Measurements from ENCODE around the gene TMIGD1.

Gene TMIGD1, protein sequence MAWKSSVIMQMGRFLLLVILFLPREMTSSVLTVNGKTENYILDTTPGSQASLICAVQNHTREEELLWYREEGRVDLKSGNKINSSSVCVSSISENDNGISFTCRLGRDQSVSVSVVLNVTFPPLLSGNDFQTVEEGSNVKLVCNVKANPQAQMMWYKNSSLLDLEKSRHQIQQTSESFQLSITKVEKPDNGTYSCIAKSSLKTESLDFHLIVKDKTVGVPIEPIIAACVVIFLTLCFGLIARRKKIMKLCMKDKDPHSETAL

DNA sequence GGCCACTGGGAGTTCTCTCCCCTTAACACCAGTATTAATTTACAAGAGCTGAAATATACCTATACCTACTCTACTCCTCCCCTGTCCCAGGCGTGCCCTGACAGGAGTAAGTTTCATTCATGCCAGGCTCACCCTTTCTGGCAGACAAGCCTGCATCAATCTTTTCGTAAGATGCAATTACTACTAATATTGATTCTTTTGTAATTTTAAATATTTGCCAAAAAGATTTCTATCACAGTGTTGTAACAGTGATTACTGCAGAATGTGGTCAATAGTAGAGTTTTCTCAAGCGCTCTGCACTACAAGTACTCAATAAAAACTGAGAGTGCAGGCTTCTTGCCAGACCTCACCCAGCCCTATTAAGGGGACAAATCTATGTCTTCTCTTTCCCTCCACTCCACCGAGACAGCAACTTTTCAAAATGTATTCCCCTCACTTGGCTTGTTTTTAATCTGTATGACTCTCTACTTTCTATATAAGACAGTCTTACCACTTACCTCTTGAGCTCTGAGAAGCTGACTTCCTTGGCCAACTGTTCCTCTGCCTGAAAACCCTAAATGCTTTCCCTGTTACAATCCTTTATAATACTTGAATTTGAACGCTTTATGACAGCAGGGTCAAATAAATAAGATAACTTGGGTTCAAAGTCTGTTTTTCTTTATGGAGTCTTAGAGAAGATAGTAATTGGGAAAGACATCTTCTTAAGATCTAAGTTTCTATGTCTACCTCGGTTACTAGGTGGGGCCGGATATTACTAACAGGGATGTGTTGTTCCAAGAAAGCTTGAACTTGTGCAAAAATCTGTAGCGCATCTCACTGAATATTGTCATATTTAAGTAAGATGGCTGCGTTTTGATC, at the start of gene TMIGD1:
Gene TMIGD1, minus strand, starts transcription at position 555 of the 858 bp plus-strand sequence. CDS start 1,924 bp downstream, outside the sequence.
- DNase-seq, result no peak

DNA sequence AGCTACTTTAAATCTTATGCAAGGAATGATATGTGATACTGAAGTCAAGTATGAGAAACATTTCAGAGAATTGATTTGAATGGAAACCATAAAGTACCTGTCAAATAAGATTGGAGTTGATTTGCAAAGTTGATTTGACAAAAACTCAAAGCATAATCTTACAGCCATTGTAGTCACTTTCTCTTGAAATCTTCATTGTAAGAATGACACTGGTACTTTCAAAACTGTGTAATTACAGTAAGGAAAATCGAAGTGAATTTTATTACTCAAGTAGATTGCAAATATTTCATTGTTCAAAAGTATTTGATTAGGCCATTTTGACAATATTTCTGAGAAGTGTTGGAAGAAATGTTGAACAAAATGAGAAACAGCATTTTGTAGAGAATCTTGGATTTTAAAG, 48.5 kb upstream of the TMIGD1 start:
- DNase-seq, result no peak

DNA sequence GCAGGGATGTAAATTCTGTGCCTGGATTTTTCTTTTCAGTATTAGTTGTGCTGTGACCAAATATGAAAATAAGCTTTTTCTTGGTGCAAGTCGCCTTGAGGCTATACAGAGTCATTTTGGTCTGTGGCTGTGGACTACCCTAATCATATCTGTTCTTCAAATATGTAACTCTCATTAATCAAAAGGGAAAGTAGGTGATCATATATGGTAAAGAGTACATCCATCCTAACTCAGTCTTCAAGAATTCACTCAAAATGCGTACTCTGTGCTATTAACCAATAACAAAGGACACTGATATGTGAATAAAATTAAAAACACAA, 47.4 kb upstream of the TMIGD1 start:
- DNase-seq, result no peak

GRCh38 chr17:30380643-30381339, 46.9 kb upstream of the TMIGD1 start:
- no peak for DNase-seq

DNA sequence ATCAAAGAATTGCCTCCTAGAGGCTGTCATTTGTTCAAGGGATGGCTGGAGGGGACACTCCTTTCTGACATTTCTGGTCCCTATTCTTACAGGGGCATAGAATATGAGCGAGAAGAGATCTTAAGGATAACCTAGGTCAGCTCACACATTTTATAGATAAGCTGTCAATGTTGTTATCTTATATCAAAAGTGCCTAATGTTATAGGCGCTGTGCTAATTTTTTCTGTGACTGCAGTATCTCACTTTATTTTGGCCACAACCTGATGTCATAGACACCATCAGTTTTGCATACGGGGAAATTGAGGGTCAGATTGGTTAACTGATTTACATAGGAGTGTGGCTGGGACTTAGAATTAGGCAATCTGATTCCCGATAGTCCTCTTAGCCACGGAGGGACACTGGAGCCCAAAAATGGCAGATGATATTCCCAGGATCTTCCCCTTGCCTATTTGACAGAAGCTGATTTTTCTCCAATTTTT, 46.1 kb upstream of the TMIGD1 start:
- DNase-seq, result no peak

DNA sequence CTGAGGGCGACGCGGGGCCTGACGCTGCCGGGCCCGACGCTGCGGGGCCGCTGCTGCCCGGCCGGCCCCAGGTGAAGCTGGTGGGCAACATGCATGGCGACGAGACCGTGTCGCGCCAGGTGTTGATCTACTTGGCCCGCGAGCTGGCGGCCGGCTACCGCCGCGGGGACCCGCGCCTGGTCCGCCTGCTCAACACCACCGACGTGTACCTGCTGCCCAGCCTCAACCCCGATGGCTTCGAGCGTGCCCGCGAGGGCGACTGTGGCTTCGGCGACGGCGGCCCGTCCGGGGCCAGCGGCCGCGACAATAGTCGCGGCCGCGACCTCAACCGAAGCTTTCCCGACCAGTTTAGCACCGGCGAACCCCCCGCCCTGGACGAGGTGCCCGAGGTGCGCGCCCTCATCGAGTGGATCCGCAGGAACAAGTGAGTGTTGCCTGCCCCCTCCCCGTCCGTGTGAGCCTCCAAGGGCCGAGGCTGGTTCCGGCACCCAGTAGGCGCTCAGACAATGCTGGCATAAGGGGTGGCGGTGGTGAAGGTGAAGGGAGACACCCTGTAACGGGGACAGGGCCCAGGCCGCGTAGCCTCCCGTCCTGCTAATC, 45.5 kb upstream of the TMIGD1 start:
- DNase-seq, result peak; percentile 46

DNA sequence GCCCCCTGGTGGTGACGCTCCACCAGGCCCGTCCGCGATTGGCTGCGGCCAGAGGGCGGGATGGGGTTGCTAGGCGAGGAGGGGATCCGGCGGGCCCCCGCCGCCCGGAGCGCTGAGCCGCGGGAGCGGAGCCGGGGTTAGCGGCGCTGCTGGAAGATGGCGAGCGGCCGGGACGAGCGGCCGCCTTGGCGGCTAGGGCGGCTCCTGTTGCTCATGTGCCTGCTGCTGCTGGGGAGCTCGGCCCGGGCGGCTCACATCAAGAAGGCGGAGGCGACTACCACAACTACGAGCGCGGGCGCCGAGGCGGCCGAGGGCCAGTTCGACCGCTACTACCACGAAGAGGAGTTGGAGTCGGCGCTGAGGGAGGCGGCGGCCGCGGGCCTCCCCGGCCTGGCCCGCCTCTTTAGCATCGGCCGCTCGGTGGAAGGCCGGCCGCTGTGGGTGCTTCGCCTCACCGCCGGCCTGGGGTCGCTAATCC, 45.0 kb upstream of the TMIGD1 start, which contains the start of gene CPD:
Gene CPD, plus strand, starts transcription at position 103 of the 478 bp plus-strand sequence. Its CDS starts 54 bp downstream, at position 157.
- peak; percentile 96 for DNase-seq

GRCh38 chr17:30378241-30378824, 44.5 kb upstream of the TMIGD1 start:
- DNase-seq, result no peak

- no peak for DNase-seq
Observed at GRCh38 chr17:30377574-30378240, 43.9 kb upstream of the TMIGD1 start.

DNA sequence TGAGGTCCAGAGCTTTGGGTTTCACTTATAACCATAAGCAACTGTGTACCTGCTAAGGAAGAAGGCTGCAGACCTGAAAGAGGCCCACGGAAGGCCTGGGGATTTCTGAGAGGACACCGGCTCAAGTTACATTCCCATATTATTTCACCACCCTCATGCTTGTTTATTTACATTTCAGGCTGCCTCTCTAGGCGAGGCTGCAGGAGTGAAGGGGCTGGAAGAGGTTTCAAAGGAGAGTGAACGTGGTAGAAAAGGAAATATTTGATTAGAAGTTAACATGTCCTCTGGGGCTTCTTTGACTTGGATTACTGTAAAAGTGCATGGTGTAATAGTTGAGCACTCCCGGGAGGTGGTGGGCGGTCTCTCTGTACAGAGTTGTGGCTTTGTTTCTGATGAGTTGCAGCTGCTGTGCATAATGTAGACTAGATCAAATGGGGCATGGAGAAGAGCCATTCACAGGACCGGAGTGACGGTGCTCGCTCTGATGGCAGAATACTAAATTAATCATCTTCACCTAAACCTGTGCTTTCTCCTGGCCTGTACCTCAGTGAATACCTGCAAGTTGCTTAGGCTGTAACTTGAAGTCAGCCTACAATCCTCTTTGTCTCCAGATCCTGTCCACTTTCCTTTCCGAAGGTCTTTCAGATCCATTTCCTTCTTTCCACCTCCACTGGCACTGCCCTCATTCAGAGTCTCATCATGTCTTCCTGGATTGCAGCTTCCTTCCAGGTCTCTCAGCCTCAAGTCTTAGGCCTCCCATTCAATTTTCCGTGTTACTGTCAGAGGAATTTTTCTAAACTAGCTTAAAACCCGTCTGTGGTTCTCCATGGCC, 43.0 kb upstream of the TMIGD1 start:
- no peak for DNase-seq

DNA sequence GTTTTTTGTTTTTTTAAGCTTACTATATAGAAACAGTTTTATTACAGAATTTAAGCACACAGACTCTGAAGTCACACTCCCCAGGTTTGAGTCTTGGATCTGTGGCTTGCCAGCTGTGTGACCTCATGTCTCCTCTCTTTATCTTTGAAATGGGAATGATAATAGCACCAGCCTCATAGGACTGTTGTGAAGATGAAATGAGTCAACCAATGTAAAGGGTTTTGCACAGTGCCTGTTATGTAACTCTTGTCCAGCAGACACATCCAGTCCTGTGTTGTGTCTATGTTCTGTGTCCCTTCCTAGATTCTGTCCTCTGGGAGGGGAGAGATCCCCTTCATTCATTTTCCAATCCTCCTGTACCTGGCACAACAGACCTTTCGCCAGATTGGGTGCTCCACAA, 41.8 kb upstream of the TMIGD1 start:
- DNase-seq, result no peak

GRCh38 chr17:30372755-30373154, 38.9 kb upstream of the TMIGD1 start:
- peak; percentile 60 for DNase-seq

DNA sequence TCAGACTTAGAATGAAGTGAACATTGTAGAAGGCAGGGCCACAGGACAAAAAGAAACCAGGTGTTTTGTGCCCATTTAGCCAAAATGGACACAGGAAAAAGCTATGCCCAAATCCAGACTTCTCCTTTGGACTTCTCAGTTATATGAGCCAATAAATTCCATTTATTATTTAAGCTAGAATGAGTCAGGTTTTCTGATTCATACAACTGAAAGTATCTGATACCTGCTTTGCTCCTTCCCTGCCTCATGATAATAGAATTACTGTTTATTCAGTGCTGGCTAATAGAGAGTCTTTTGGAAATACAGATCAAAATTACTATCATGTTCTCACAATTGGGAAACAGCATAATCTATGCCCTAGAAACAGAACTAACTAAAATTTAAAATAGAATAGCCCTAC, 36.1 kb upstream of the TMIGD1 start:
- no peak for DNase-seq

DNA sequence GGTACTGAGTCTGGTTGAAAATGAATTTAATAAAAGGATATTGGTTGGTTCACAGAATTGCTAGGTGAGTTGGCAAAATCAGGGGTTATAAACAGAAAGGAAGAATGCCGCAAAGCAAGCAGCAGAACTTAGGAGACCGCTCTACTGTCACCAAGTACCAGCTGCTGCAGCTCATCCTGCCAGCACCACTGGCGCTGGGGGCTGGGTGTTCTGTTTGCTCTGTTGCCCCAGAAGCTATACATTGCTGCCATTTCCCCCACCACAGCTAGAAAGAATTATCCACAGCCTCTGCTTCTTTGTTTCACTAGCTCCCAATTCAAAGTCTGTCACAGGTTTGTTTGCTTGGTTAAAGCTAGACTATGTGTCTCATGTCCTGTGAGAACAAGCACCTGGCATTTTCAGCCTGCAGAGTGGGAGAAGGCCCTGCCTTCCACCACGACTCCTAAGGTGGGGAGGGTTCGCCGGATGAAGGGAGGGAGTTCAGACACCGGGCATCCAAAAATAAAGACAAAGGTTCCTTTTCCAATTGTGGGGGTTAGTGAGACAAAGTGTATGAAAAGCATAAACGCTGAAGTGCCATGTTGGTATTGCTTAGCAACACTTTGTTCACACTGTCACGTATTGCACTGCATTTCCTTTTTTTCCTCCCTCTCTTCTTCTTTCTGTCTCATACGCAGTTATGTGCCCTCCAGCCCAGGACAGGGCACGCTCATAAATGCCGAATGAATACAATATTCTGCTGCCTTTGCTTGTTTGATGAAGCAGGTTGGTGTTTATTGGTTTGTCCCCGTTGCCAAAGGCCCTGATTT, 35.3 kb upstream of the TMIGD1 start:
- DNase-seq, result no peak

DNA sequence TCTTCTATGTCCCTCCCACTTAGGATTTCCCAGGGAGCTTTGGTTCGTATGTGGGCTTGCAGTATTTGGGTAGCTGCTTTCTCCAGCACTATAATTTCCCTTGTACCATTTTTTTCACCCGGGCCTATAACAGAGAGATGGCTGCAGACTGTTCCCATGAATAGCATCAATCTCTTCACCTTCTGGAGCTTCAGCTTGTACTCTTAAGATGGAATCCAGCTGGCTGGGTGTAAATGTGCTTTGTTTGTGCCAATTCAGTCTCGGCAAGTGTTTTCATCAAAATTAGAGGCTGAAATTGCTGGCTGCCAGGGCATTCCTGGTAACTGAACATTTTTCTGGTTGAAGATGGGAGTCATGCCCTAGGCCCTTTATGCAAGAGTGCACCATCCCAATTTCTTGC, 32.7 kb upstream of the TMIGD1 start:
- DNase-seq, result no peak

GRCh38 chr17:30363715-30364202, 29.9 kb upstream of the TMIGD1 start:
- DNase-seq, result peak; percentile 89

DNA sequence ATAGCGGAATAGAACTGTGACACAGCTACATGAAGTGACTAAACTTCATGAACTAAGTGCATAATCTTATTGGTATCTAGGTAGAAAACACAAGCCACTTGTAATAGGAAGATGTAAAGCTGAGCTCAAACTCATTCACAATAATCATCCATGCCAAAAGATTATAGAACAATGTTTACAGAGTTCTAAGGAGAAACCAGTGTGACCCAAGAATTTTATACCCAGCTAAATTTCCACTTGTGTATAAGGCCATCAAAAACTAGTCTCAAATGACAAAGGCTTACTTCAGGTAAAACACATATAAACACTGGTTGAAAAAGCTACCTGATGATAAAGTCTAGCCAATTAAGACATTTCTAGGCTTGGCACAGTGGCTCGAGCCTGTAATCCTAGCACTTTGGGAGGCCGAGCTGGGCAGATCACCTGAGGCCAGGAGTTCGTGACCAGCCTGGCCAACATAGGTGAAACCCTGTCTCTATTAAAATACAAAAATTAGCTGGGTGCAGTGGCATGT, 28.0 kb upstream of the TMIGD1 start:
- no peak for DNase-seq

DNA sequence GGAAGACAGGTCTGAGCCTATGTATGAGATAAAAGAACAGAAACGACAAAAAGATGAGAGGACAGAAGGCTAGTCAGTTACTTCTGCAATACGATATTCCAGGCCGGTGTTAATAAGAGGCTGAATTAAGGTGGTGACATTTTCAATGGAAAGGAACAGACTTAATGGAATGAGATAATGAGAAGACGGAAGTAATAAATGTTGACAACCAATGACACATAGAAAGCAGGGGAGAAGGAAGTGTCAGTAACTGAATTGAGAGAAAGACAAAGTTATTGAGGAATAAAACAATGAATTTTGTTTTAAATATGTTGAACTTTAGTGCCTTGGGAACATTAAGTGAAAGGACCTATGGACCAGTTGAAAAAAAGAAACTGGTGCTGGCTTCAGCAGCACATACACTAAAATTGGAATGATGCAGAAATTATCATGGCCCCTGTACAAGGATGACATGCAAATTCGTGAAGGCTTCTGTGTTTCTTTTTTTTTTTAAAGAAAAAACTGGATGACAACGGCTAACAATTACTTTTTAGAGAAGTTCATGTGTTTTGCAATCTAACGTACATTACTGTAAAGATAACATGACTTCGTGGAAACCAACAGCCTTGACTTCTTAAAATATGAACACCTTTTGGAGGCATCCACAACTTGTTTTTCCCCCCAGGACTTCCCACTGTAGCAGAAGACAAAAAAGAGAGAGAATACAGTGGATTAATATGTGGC, 26.4 kb upstream of the TMIGD1 start:
- no peak for DNase-seq

All from NK-92 treated with Interleukin-12 subunit alpha and Interleukin-12 subunit beta, amount 100 ng/mL, for 24 hours (cell line).